ENCODE results near the gene RNASE7. TPM values are rescaled to one million over a fixed set of nuclear protein-coding genes. Genes with fewer than 3 reads are reported as not detected.

RNASE7 gene
- total RNA-seq, 4 donors from 2014 or later = 10.3 to 46.9 (median 35.4) TPM

DNA sequence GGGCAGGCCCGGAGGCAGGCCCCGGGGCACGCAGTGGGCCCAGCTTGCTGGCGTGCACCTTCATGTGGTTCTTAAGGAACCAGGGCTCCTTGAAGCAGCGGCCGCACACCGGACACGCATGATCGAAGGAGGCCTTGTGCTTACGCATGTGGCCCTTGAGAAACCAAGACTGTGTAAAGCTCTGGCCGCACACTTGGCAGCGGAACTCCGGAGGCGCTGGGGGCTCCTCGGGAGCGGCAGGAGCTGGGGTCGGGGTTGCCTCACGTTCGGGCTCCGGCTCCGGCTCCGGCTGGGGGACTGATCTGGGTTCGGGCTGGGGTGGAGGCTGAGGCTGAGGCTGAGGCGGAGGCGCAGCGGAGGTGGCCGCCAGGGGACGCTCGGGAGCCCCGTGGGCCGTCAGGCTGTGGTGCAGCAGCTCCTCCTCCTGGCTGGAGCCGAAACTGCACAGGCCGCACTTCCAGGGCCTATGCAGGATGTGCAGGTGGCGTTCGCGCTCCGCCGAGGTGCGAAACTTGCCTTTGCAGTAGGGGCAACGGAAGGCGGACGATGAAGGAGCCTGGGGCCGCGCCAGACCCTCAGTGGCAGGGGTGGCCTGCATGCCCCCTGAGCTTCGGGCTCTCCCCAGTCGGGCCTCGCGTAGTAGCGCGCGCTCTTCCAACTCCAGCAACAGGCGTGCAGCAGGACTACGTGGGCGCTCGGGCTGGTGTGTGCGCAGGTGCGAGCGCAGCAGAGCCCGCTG is 50.3 kb downstream of the RNASE7 start:
- peak; percentile 100 for TF ChIP-seq CTCF (IDR thresholded peaks at IDR 0.05)
- TF ChIP-seq EP300 (IDR thresholded peaks at IDR 0.05) = no peak
- no peak for TF ChIP-seq POLR2A (IDR thresholded peaks at IDR 0.05)
- peak in 2 of 3 donors; percentile 40 to 70 for TF ChIP-seq POLR2AphosphoS5 (IDR thresholded peaks at IDR 0.05)
- DNase-seq (ENCODE audit: low spot score in 2 of 2) = peak; percentile 89 to 90
- peaks cover 37% of the 10 kb centered on the region for H3K4me1 ChIP-seq
- no peaks in the 10 kb centered on the region for H3K27me3 ChIP-seq
- 77% methylated on average over 7 of the region's 59 CpGs for WGBS
- H3K36me3 ChIP-seq = peaks cover 42% of the 10 kb centered on the region
- no peak overlapping the region for H3K4me3 ChIP-seq
- no peaks in the 10 kb centered on the region for H3K9me3 ChIP-seq
- H3K27ac ChIP-seq = no peak overlapping the region

DNA sequence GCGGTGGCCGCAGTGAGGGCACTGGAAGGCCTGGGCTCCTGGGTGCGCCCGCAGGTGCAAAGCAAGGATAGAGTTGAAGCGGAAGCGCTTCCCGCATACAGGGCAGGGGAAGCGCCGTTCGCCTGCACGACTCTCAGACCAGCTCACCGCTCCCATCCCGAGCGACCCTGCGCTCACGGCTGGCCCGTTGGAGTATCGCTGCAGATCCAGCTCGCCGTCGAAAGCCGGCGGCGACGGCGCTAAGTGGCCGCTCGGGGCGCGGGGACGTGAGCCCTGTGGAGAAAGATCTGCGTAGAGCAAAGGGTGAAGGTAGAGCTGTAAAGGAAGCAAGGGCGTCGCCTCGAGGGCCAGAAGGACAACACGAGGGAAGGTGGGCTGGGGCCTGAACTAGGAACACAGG is 50.9 kb downstream of the RNASE7 start:
- H3K9me3 ChIP-seq = no peaks in the 10 kb centered on the region

More for the DNA sequence above, 50.9 kb downstream of the RNASE7 start:
- no peak for TF ChIP-seq EP300 (IDR thresholded peaks at IDR 0.05)
- TF ChIP-seq POLR2AphosphoS5 (IDR thresholded peaks at IDR 0.05) = no peak
- TF ChIP-seq POLR2A (IDR thresholded peaks at IDR 0.05) = no peak
- no peak for TF ChIP-seq CTCF (IDR thresholded peaks at IDR 0.05)
- Histone ChIP-seq H3K27me3 (no peaks in the 10 kb centered on the region), H3K4me1 (peaks cover 42% of the 10 kb centered on the region), H3K4me3 (no peak overlapping the region), H3K36me3 (peaks cover 42% of the 10 kb centered on the region), H3K27ac (no peak overlapping the region)
- WGBS = 87% methylated on average over 36 of the region's 36 CpGs
- DNase-seq (ENCODE audit: low spot score in 2 of 2) = no peak

Other genes with a start within 250 kb of the RNASE7 start
- gene RNASE1, start 239.5 kb upstream of the RNASE7 start, total RNA-seq = 10 to 100 TPM; 39.7 to 97.1 (median 64.0) TPM
- gene RNASE3, start 151.0 kb upstream of the RNASE7 start, total RNA-seq = not detected
- 1 to 10 TPM in 1 of 4 donors, not detected in 3; 1.6 TPM for gene RNASE2, start 86.9 kb upstream of the RNASE7 start, total RNA-seq
- 100 to 1,000 TPM in 2 of 4 donors, 10 to 100 TPM in 2; 64.9 to 332 (median 96.3) TPM for gene METTL17, start 52.4 kb upstream of the RNASE7 start, total RNA-seq
- gene SLC39A2, start 43.1 kb upstream of the RNASE7 start, total RNA-seq = 10 to 100 TPM in 3 of 4 donors, 1 to 10 TPM in 1; 5.1 to 46.7 (median 33.7) TPM
- gene NDRG2, start 17.3 kb upstream of the RNASE7 start, total RNA-seq = 100 to 1,000 TPM; 269 to 433 (median 295) TPM
- gene TPPP2, start 12.1 kb upstream of the RNASE7 start, total RNA-seq = not detected
- under 1 TPM in 1 of 4 donors, not detected in 3; 0.29 TPM for gene RNASE13, start 7.6 kb upstream of the RNASE7 start, total RNA-seq
- not detected for gene RNASE8, start 15.5 kb downstream of the RNASE7 start, total RNA-seq
- 10 to 100 TPM; 14.4 to 22.8 (median 17.6) TPM for gene ARHGEF40, start 27.9 kb downstream of the RNASE7 start, total RNA-seq
- 10 to 100 TPM; 44.2 to 70.0 (median 56.7) TPM for gene ZNF219, start 56.3 kb downstream of the RNASE7 start, total RNA-seq
- gene TMEM253, start 58.7 kb downstream of the RNASE7 start, total RNA-seq = 1 to 10 TPM in 1 of 4 donors, under 1 TPM in 2, not detected in 1; 0.53 to 2.0 (median 0.83) TPM
- not detected for gene OR5AU1, start 113.7 kb downstream of the RNASE7 start, total RNA-seq
- 100 to 1,000 TPM; 355 to 512 (median 409) TPM for gene HNRNPC, start 227.1 kb downstream of the RNASE7 start, total RNA-seq
- gene RPGRIP1, start 237.7 kb downstream of the RNASE7 start, total RNA-seq = not detected

Data from suprapubic skin (tissue), 4 donors.